Fibroblast of peridontal ligament (primary cell): Measurements from ENCODE around the gene CNTNAP5.
A peak's percentile ranks its signal among the peaks of the same experiment; 100 is the strongest.

Experiments used
- DNase-seq: peaks from one replicate; pipeline ENCODE4 v3.0.0-alpha.2; 2010; ENCODE audit errors: extremely low read depth

CNTNAP5 gene

GRCh38 chr2:124025171-124025580 is at the start of gene CNTNAP5:
TSS of gene CNTNAP5 (plus strand) at chr2:124025287. CDS start at chr2:124025651, 364 bp downstream.
- DNase-seq = no peak

- DNase-seq = no peak
Measured at GRCh38 chr2:123976054-123976648, 48.9 kb upstream of the CNTNAP5 start.

- peak; percentile 5 for DNase-seq
Measured at GRCh38 chr2:123993728-123994323, 31.3 kb upstream of the CNTNAP5 start.

- no peak for DNase-seq
Measured at GRCh38 chr2:123999681-124000080, 25.4 kb upstream of the CNTNAP5 start.

GRCh38 chr2:124001696-124002430 is 23.2 kb upstream of the CNTNAP5 start:
- DNase-seq = no peak

GRCh38 chr2:124018890-124019289 is 6.2 kb upstream of the CNTNAP5 start:
- DNase-seq = no peak

- DNase-seq = no peak
Measured at GRCh38 chr2:124024561-124025170, 421 bp upstream of the CNTNAP5 start.

- DNase-seq = no peak
Measured at GRCh38 chr2:124025891-124026434, 876 bp downstream of the CNTNAP5 start.

- no peak for DNase-seq
Measured at GRCh38 chr2:124026503-124026902, 1.4 kb downstream of the CNTNAP5 start.

- peak; percentile 50 for DNase-seq
Measured at GRCh38 chr2:124027182-124027581, 2.1 kb downstream of the CNTNAP5 start.

- DNase-seq = no peak
Measured at GRCh38 chr2:124032799-124033198, 7.7 kb downstream of the CNTNAP5 start.

- DNase-seq = no peak
Measured at GRCh38 chr2:124034265-124034664, 9.2 kb downstream of the CNTNAP5 start.

GRCh38 chr2:124035001-124035400 is 9.9 kb downstream of the CNTNAP5 start:
- no peak for DNase-seq

GRCh38 chr2:124039032-124039431 is 13.9 kb downstream of the CNTNAP5 start:
- DNase-seq = no peak

GRCh38 chr2:124039762-124040291 is 14.7 kb downstream of the CNTNAP5 start:
- DNase-seq = no peak

- no peak for DNase-seq
Measured at GRCh38 chr2:124045894-124046293, 20.8 kb downstream of the CNTNAP5 start.

- no peak for DNase-seq
Measured at GRCh38 chr2:124046332-124046731, 21.2 kb downstream of the CNTNAP5 start.

GRCh38 chr2:124048102-124048501 is 23.0 kb downstream of the CNTNAP5 start:
- DNase-seq = no peak

GRCh38 chr2:124048664-124049063 is 23.6 kb downstream of the CNTNAP5 start:
- DNase-seq = no peak

- no peak for DNase-seq
Measured at GRCh38 chr2:124049136-124049535, 24.0 kb downstream of the CNTNAP5 start.

- no peak for DNase-seq
Measured at GRCh38 chr2:124050833-124051497, 25.9 kb downstream of the CNTNAP5 start.

GRCh38 chr2:124053796-124054195 is 28.7 kb downstream of the CNTNAP5 start:
- no peak for DNase-seq
